ENCODE measurements around the gene JPH3.

The JPH3 gene

DNA sequence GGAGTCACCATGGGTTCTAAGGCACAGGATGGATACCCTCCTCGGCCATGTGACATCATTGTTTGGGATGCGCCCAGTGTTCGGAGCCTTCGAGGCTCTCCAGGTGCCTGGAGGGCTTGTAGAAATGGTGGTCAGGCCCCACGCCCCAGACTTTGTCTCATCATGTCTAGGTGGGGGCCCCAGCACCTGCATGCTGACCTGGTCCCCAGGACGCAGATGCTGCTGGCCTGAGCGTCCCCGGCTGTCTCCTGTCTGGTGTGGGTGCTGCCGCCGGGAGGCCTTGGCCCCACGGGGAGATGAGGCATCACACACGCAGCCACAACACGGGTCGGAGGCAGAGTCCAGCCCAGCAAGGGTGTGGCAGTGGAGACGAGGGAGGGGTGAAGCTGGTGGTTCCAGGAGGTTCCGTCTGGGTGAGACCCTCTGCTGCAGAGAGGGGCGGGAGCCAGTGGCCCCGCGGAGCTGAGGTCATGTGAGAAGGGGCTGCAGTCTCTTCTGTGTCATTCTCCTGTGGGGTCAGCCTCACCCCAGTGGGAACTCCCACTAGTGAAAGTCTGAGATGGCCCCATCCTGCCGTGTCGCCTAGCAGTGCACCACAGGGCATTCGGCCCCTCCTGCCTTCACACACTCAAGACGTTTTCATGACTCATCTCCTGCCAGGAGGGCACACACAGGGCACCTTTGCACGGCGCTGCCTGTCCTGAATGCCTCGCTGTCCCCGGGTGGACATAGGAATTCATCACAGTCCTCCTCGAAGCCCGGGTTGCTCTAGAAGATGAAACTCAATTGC, 46.6 kb downstream of the JPH3 start:
- DNase-seq (ENCODE audit: low read depth in 2 of 2, low spot score in 1 of 2), result no peak

- DNase-seq (ENCODE audit: low read depth in 2 of 2, low spot score in 1 of 2), result no peak
Measured at GRCh38 chr16:87652386-87652785, 50.1 kb downstream of the JPH3 start.

- no peak for DNase-seq (ENCODE audit: low read depth in 2 of 2, low spot score in 1 of 2)
Measured at GRCh38 chr16:87652799-87653198, 50.5 kb downstream of the JPH3 start.

DNA sequence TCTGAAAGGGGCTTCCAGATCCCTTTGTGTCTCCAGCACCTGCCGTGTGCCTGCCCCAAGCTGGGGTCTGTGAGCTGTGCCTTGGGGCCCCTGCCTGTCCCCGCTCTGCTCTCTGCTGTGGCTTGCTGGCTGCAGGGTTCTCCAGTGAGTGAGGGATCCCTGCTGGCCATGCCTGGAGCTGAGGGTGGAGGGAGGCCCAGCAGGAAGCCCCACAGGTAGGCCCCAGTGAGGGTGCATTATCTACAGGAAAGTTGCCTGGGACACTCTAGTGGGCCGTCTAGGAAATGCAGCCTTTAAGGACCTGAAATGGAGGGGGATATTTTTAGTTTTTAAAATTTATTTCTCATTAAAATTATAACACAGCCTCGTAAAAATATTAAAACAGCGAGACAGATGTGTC, 50.9 kb downstream of the JPH3 start:
- no peak for DNase-seq (ENCODE audit: low read depth in 2 of 2, low spot score in 1 of 2)

DNA sequence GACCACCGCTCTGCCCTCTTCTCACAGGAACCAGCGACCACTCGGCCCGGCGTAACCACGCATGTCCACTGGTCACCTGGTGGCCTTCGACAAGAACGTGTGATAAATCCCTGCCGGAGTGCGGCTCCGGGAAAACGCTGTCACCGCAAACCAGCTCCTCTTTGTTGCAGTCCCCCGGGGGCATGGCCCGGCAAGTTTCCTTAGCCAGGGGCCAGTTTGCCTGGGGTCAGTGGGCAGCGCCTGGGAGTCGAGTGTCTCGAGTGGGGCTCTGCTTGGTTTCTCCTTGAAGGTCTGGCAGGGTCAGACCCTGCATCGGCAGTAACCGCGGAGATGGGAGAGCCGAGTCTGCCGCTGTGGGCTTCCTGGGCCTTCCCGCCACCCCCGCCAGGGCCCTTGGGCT, 52.5 kb downstream of the JPH3 start:
- DNase-seq (ENCODE audit: low read depth in 2 of 2, low spot score in 1 of 2), result no peak

DNA sequence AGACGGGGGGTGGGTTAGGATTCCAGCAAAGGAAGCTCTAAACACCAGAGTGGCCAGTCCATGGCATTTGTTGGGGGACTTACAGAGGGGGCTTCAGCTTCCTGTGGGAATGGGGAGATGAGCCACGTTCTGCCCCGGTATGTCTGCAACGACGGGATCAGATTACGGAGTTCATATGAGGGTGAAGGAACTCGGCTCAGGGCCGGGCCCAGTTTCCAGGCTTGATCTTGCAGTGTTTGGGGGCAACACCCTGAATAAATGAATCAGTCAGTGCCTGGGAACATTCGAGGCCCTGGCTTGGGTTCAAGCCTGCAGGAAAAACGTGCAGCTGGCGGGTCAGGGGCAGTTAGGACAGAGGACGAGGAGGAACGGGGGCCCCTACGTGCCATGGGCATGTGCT, 54.0 kb downstream of the JPH3 start:
- DNase-seq (ENCODE audit: low read depth in 2 of 2, low spot score in 1 of 2), result no peak

GRCh38 chr16:87657621-87658192, 55.4 kb downstream of the JPH3 start:
- no peak for DNase-seq (ENCODE audit: low read depth in 2 of 2, low spot score in 1 of 2)

DNA sequence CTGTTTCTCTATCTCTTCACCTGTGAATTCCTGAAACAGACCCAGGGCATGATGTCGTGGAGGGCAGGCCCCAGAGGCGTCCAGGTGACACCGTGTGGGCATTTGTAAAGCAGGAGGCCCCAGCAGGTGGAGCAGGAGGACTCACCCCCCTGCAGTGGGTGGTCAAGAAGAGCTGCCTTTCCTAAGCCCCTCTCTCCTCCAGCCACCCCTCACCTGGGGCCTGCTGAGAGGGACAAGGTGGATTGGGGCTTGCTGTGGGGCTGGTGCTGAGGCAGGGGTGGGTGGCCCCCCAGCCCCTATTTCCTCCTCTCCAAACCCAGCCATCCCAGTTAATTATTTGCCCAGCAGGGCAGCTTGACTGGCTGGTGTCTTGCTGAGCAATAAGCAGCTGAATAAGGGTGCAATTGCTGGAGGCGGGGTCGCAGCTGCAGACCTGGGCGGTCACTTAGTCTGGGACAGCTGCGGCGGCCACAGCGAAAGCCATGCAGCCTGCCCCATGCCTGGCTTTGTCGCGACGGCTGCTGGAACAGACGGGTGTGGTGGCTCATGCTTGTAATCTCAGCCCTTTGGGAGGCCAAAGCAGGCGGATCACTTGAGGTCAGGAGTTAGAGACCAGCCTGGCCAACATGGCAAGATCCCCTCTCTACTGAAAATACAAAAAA, 56.4 kb downstream of the JPH3 start:
- no peak for DNase-seq (ENCODE audit: low read depth in 2 of 2, low spot score in 1 of 2)

DNA sequence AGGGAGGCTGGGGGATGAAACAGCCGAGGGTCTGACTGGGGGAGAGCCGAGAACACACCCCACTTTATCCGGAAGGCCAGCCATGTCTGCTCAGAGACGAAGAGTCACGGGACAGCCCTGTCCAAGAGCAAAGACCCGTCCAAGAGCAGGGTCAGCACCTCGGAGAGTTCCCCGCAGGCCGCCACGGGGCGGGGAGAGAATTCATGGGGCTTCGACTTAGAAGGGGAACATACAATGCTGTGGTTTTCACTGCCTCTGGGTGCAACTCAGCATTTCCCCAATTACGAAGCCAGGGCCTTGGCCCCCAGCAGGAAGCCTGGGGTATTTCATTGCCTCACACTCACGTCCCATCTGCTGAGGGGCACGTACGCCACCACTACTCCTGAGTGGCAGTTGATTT, 59.3 kb downstream of the JPH3 start:
- DNase-seq (ENCODE audit: low read depth in 2 of 2, low spot score in 1 of 2), result no peak

- no peak for DNase-seq (ENCODE audit: low read depth in 2 of 2, low spot score in 1 of 2)
Measured at GRCh38 chr16:87662254-87663204, 60.2 kb downstream of the JPH3 start.

DNA sequence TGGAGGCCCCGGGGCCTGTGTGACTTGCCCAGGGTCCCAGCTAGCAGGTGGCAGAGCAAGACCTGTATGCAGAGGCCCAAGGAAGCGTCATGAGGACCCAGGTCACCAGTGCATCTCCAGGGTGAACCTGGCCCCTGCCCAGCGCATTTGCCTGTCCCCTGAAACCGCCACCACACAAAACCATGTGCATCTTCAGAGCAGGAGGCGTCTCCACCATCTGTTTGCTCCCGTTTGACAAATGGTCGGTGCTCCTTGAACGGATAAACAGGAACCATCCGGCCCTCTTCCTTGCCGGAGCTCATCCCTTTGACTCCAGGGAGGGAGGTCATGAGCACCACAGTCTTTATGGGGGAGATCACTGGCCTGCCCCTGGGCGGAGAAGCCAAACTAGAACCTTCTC, 62.5 kb downstream of the JPH3 start:
- no peak for DNase-seq (ENCODE audit: low read depth in 2 of 2, low spot score in 1 of 2)

DNA sequence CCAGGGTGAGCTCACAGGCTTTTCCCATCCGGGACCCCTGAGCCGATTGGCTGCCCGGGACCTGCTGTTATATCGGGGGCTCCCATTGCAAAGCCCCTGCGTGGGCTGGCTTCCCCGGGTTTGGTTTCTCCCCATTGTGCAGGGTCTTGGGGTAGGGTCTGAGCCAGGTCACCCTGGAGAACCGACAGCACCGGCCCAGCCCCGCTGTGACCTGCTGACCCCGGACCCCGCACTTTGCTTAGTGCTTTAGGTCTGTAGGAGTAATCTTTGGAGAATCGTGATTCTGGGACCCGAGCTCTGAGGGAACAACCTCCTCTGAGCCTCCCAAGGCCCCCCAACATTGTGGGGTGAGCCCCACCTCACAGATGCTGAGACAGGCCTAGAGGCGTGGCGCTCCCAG, 62.9 kb downstream of the JPH3 start:
- DNase-seq (ENCODE audit: low read depth in 2 of 2, low spot score in 1 of 2), result no peak

GRCh38 chr16:87666919-87667318, 64.6 kb downstream of the JPH3 start:
- DNase-seq (ENCODE audit: low read depth in 2 of 2, low spot score in 1 of 2), result no peak

DNA sequence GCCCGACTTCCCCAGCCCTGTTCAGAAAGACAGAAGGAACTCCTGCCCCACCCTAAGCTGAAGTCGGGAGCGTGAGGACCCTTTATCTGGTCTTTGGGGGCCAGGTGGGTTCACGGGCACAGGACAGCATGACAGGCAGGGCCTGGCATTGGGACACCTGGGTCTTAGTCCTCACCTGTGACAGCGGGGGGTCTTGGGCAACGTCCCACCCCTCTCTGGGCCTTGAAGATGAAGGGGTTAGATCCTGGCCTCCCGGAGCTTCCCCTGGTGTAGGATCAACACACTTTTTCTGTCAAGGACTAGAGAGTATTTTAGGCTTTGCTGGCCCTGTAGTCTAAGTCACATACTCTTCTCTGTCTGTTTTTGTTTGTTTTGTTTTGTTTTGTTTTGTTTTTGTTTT, 65.1 kb downstream of the JPH3 start:
- DNase-seq (ENCODE audit: low read depth in 2 of 2, low spot score in 1 of 2), result no peak

DNA sequence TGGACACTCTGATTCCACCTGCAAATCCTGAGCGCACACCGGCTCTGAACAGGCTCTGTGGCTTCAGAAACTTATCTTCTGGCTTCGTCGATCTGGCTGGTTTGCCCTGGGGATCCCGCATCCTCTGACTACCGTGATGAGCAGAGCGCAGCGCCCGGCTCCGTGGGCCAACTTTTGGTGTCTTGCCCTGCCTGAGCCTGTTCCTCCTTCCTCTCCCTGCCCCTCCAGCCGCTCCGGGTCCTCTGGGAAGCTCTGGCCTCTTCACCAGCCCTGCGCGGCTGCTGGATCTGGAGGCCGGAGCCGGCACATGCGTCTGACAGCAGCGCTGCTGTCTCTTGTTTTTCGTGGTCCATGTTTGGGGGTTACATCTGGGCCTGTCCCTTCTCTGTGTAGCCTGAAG, 65.6 kb downstream of the JPH3 start:
- DNase-seq (ENCODE audit: low read depth in 2 of 2, low spot score in 1 of 2), result no peak

DNA sequence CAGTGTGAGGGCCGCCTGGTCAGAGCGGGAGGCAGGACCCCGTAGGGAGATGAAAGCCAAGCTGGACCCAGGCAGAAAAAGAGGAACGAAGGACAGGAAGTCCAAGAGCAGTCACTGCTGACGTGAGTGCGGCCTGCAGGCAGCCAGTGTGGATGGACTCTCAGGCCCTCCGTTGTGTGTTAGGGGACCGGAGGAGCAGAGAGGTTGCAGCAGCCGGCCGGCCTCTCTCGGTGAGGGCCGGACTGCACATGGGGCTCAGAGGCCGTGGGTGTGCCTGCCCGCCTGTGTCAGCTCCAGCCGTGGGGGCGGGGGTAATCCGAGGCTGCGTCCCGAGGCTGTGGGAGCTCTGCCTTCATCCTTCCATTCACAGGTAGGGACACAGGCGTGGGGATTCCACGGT, 67.4 kb downstream of the JPH3 start:
- no peak for DNase-seq (ENCODE audit: low read depth in 2 of 2, low spot score in 1 of 2)

DNA sequence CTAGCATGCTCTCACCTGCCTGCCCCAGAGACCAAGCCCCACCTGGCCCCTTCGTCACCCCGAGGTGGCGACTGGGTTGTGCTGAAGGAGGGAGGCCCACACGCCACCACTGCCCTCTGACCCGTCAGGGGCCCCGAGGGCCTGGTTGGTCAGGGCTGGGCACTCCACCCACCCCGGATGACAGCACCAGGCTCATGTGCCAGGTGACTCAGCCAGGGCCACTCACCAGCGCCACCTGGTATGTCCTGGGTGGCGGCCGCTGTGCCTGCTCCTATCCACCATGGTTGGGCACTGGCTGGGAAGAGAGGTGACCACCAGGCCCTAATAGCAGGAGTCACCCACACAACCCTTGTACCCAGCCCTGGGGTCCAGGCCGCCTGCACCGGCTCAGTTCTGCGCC, 68.9 kb downstream of the JPH3 start:
- DNase-seq (ENCODE audit: low read depth in 2 of 2, low spot score in 1 of 2), result no peak

GRCh38 chr16:87671715-87672270, 69.5 kb downstream of the JPH3 start:
- DNase-seq (ENCODE audit: low read depth in 2 of 2, low spot score in 1 of 2), result no peak

- no peak for DNase-seq (ENCODE audit: low read depth in 2 of 2, low spot score in 1 of 2)
Measured at GRCh38 chr16:87674419-87674818, 72.1 kb downstream of the JPH3 start.

GRCh38 chr16:87675111-87675719, 72.9 kb downstream of the JPH3 start:
- no peak for DNase-seq (ENCODE audit: low read depth in 2 of 2, low spot score in 1 of 2)

GRCh38 chr16:87677830-87678229, 75.5 kb downstream of the JPH3 start:
- DNase-seq (ENCODE audit: low read depth in 2 of 2, low spot score in 1 of 2), result no peak

All from stimulated activated CD8-positive, alpha-beta memory T cell treated with anti-CD3 and anti-CD28 coated beads, Interleukin-4, amount 100 ng/mL, for 1 hour (primary cell).